ENCODE measurements around the gene SERP1.

Gene SERP1

DNA sequence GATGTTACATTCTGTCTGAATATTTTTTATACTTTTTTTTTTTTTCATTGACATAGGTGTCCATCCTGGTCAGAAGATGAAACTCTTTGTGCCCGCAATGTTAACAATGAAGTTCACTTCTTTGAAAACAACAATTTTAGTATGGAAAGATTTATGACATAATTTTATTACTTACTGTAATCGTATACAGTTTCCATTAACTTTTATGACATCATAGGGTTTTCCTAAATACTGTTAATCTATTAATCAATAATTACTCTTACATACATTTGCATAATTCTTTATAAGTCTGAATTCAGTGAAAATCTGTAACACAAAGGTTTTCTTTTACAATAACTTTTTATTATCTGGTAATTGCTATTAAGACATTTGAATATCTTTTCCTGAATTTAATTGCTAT lies 17.9 kb upstream of the SERP1 start:
- Histone ChIP-seq H2AFZ (no peak overlapping the region), H3K27ac (no peak overlapping the region), H3K4me3 (ENCODE audit: low read depth, low read length) (no peak overlapping the region), H3K9me3 (ENCODE audit: control insufficient read depth, low read length) (no peaks in the 10 kb centered on the region), H3K79me2 (peaks cover 4% of the 10 kb centered on the region), H3K9ac (no peak overlapping the region), H3K27me3 (ENCODE audit: control insufficient read depth, insufficient read depth, low read length) (no peaks in the 10 kb centered on the region), H3K4me2 (ENCODE audit: low read length) (no peak overlapping the region), H3K36me3 (ENCODE audit: control insufficient read depth, insufficient read depth, low read length) (no peaks in the 10 kb centered on the region), H3K4me1 (no peaks in the 10 kb centered on the region)
- TF ChIP-seq CTCF (IDR thresholded peaks at IDR 0.05), result no peak

- Histone ChIP-seq H3K4me1 (no peaks in the 10 kb centered on the region), H3K9me3 (ENCODE audit: control insufficient read depth, low read length) (no peaks in the 10 kb centered on the region), H3K27me3 (ENCODE audit: control insufficient read depth, insufficient read depth, low read length) (no peaks in the 10 kb centered on the region), H3K79me2 (peaks cover 19% of the 10 kb centered on the region), H2AFZ (no peak overlapping the region), H3K36me3 (ENCODE audit: control insufficient read depth, insufficient read depth, low read length) (no peaks in the 10 kb centered on the region), H3K9ac (no peak overlapping the region), H3K4me3 (ENCODE audit: low read depth, low read length) (no peak overlapping the region), H3K4me2 (ENCODE audit: low read length) (no peak overlapping the region), H3K27ac (no peak overlapping the region)
- TF ChIP-seq CTCF (IDR thresholded peaks at IDR 0.05), result no peak
These were observed 11.4 kb upstream of the SERP1 start for GRCh38 chr3:150557725-150558124.

- Histone ChIP-seq H3K4me3 (ENCODE audit: low read depth, low read length) (no peak overlapping the region), H3K36me3 (ENCODE audit: control insufficient read depth, insufficient read depth, low read length) (no peaks in the 10 kb centered on the region), H3K27me3 (ENCODE audit: control insufficient read depth, insufficient read depth, low read length) (no peaks in the 10 kb centered on the region), H3K9me3 (ENCODE audit: control insufficient read depth, low read length) (no peaks in the 10 kb centered on the region), H3K4me1 (no peaks in the 10 kb centered on the region), H3K27ac (no peak overlapping the region), H3K79me2 (peaks cover 19% of the 10 kb centered on the region), H3K4me2 (ENCODE audit: low read length) (no peak overlapping the region), H3K9ac (no peak overlapping the region), H2AFZ (no peak overlapping the region)
- TF ChIP-seq CTCF (IDR thresholded peaks at IDR 0.05), result no peak
These were observed 10.5 kb upstream of the SERP1 start for GRCh38 chr3:150556792-150557191.

DNA sequence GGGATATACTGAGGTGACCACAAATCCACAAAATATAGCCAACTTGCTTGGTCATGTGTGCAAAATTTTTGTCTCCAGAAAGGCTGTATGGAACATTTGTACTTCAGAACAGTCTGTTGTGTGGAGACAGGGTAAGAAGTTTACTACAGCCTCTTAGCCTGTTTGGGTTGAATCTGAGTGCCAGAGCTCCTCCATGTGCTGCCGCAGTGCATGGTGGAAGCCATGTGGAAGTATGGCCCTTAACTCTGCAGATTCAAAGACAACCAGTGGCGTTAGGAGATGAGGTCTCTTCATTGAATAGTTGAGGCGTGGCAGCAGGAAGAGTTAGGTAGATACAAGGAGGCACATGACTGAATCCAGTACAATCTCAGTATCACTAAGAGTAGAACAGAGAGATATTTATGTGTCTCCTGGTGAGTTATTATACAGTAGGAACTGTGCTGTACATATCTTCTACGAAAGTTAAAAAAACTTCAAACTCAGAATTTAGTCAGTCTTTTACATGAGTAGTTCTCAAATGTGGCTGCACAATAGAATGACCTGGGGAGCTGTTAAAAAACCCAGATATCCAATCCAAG lies 9.7 kb upstream of the SERP1 start:
- TF ChIP-seq CTCF (IDR thresholded peaks at IDR 0.05), result no peak
- no peak overlapping the region for H3K9ac ChIP-seq
- no peaks in the 10 kb centered on the region for H3K4me1 ChIP-seq
- H3K36me3 ChIP-seq (ENCODE audit: control insufficient read depth, insufficient read depth, low read length), result no peaks in the 10 kb centered on the region
- H2AFZ ChIP-seq, result no peak overlapping the region
- H3K4me3 ChIP-seq (ENCODE audit: low read depth, low read length), result no peak overlapping the region
- H3K79me2 ChIP-seq, result peaks cover 17% of the 10 kb centered on the region
- no peaks in the 10 kb centered on the region for H3K9me3 ChIP-seq (ENCODE audit: control insufficient read depth, low read length)
- H3K4me2 ChIP-seq (ENCODE audit: low read length), result no peak overlapping the region
- H3K27me3 ChIP-seq (ENCODE audit: control insufficient read depth, insufficient read depth, low read length), result no peaks in the 10 kb centered on the region
- H3K27ac ChIP-seq, result no peak overlapping the region

DNA sequence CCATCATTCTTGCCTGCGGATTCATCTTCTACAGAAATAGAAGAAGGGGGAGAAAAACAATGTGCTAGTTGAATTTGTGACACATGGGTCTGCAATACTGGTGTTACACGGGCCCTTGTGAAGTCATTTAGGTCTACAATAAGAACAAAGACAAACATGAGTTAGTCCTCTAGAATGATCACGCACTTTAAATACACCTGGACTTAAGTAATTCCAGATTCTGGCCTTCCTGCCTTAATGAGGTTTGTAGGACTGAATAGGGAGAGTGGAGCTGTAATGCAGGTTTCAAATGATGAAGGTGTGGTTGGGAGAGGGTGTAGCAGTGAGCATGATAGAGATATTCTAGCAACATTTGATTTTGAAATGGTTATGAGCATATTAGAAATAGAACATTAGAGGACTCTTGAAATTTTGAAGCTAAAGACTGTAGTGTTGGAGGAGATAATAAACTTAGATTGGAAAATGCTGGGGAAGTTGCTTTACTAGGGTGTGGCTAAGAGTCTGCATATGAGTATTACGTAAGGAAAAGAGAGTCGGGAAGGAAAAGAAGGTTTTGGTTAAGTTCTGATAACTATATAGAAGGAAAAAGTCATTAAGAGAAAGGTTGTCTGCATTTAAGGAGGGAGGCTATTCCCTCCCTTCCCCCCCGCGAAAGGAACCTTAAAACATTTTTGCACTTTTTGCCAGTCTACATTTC lies 897 bp upstream of the SERP1 start:
- H3K4me2 ChIP-seq (ENCODE audit: low read length), result peak overlapping the region; percentile 65
- H2AFZ ChIP-seq, result peak overlapping the region; percentile 97
- peak overlapping the region; percentile 98 for H3K27ac ChIP-seq
- H3K9ac ChIP-seq, result no peak overlapping the region
- H3K9me3 ChIP-seq (ENCODE audit: control insufficient read depth, low read length), result no peaks in the 10 kb centered on the region
- peaks cover 24% of the 10 kb centered on the region for H3K79me2 ChIP-seq
- H3K36me3 ChIP-seq (ENCODE audit: control insufficient read depth, insufficient read depth, low read length), result no peaks in the 10 kb centered on the region
- peak overlapping the region; percentile 91 for H3K4me3 ChIP-seq (ENCODE audit: low read depth, low read length)
- no peak for TF ChIP-seq CTCF (IDR thresholded peaks at IDR 0.05)
- H3K4me1 ChIP-seq, result peaks cover 6% of the 10 kb centered on the region
- no peaks in the 10 kb centered on the region for H3K27me3 ChIP-seq (ENCODE audit: control insufficient read depth, insufficient read depth, low read length)
